ENCODE results near the gene C11orf24. TPM values are rescaled to one million over a fixed set of nuclear protein-coding genes. Genes with fewer than 3 reads are reported as not detected.

The C11orf24 gene
- total and polyA plus RNA-seq, 2 donors (not counting 1 experiment from before 2014, with no cell fraction given) = 88.6 to 94.2 TPM

DNA sequence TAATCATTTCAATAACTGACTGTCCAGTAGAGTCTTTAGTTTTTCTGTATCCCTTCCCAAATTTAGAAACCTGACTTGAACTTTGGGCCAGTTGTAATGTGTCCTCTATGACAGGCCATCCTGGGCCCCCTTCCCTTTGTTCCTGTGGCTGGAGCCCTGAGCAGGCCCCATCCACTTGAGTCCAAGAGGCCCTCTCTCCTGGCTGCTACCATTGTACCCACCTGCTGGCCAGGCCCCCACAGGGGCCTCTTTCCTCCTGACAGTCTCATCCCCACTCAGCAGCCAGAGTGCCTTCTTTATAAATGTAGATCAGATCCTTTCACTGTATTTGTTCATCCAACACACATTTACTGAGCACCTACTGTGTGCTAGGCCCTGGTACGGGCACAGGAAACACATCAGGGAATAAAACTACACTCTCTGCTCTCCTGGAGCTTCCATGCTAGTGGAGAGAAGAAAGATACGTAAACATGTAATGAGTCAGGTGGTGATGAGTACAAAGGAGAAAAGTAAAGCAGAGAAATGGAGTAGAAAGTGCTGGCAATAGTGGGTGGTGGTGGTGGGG, 37.9 kb upstream of the C11orf24 start:
- Histone ChIP-seq H3K4me2 (replicated peaks; ENCODE audit: low read depth, low read length, poor library complexity, severe bottlenecking) (no peak overlapping the region), H3K4me3 (ENCODE audit: control extremely low read depth in 1 of 5, extremely low read depth in 1 of 5, insufficient read depth in 1 of 5, low read depth in 2 of 5, low read length in 4 of 5) (no peak overlapping the region), H3K36me3 (replicated peaks in 1 of 2; ENCODE audit: control extremely low read depth in 1 of 2, control insufficient read depth in 1 of 2, extremely low read depth in 1 of 2, insufficient read depth in 2 of 2, low read length in 1 of 2) (no peaks in the 10 kb centered on the region), H3K9ac (ENCODE audit: low read length) (no peak overlapping the region), H3K27me3 (replicated peaks in 1 of 4; ENCODE audit: control extremely low read depth in 1 of 4, control insufficient read depth in 3 of 4, insufficient read depth in 4 of 4, low read length in 3 of 4) (peaks cover 0 to 26% (median 11%) of the 10 kb centered on the region in 4 experiments), H4K20me1 (ENCODE audit: control insufficient read depth, insufficient read depth, low read length, poor library complexity, severe bottlenecking) (peaks cover 8% of the 10 kb centered on the region), H3K4me1 (ENCODE audit: control insufficient read depth in 2 of 2, insufficient read depth in 2 of 2, low read length in 2 of 2) (peaks cover 14 to 16% of the 10 kb centered on the region in 2 donors), H3K9me3 (ENCODE audit: control extremely low read depth in 1 of 3, control insufficient read depth in 2 of 3, insufficient read depth in 1 of 3, low read length in 2 of 3) (no peaks in the 10 kb centered on the region), H3K27ac (ENCODE audit: low read length in 2 of 2) (no peak overlapping the region), H3K79me2 (ENCODE audit: control insufficient read depth, insufficient read depth, low read length) (no peaks in the 10 kb centered on the region), H2AFZ (ENCODE audit: insufficient read depth, low read depth, low read length, poor library complexity, severe bottlenecking) (no peak overlapping the region)
- WGBS (ENCODE audit: insufficient coverage) = 100% methylated on average over 1 of the region's 2 CpGs
- POLR2A ChIA-PET = interaction anchor here (0.7 kb wide), 1 partner anchor 52 kb away, joined by 8 read pairs; no protein-coding TSS in a partner anchor
- H3K4me1 Mint-ChIP-seq = peaks cover 15% of the 10 kb centered on the region
- DNase-seq (no peak), ATAC-seq (ENCODE audit: low read depth) (no peak)
- CTCF ChIA-PET = interaction anchor here (2.3 kb wide), 1 partner anchor 52 kb away, joined by 10 read pairs; no protein-coding TSS in a partner anchor
- no peak overlapping the region for H3K4me3 Mint-ChIP-seq
- no peaks in the 10 kb centered on the region for H3K9me3 Mint-ChIP-seq (ENCODE audit: insufficient read depth)
- no peak for TF ChIP-seq CTCF (IDR thresholded peaks at IDR 0.05)
- no peak for TF ChIP-seq EZH2 (IDR thresholded peaks at IDR 0.05; ENCODE audit: borderline replicate concordance, insufficient read depth, low read depth, low read length, poor library complexity, severe bottlenecking)
- H3K27me3 Mint-ChIP-seq = peaks cover 13% of the 10 kb centered on the region
- intact Hi-C loops (cut with micrococcal nuclease) = loop anchor here (5.0 kb wide), 1 partner anchor 73 kb away; no protein-coding TSS in a partner anchor
- no peak overlapping the region for H3K27ac Mint-ChIP-seq

- no peaks in the 10 kb centered on the region for H3K9me3 Mint-ChIP-seq (ENCODE audit: insufficient read depth)
- no peak overlapping the region for H3K4me3 ChIP-seq (ENCODE audit: control extremely low read depth in 1 of 5, extremely low read depth in 1 of 5, insufficient read depth in 1 of 5, low read depth in 2 of 5, low read length in 4 of 5)
- intact Hi-C loops (cut with micrococcal nuclease) = no loop called here
- H3K4me2 ChIP-seq (replicated peaks; ENCODE audit: low read depth, low read length, poor library complexity, severe bottlenecking) = no peak overlapping the region
- H3K27ac Mint-ChIP-seq = no peak overlapping the region
- ChIA-PET CTCF (interaction anchor here (0.7 kb wide), 1 partner anchor 10 kb away, joined by 3 read pairs; no protein-coding TSS in a partner anchor), POLR2A (no interaction called here)
- TF ChIP-seq CTCF (IDR thresholded peaks at IDR 0.05) (no peak), EZH2 (IDR thresholded peaks at IDR 0.05; ENCODE audit: borderline replicate concordance, insufficient read depth, low read depth, low read length, poor library complexity, severe bottlenecking) (no peak)
- H3K4me1 ChIP-seq (ENCODE audit: control insufficient read depth in 2 of 2, insufficient read depth in 2 of 2, low read length in 2 of 2) = peaks cover 0 to 11% of the 10 kb centered on the region in 2 donors
- H2AFZ ChIP-seq (ENCODE audit: insufficient read depth, low read depth, low read length, poor library complexity, severe bottlenecking) = no peak overlapping the region
- H3K4me3 Mint-ChIP-seq = no peak overlapping the region
- H3K27me3 ChIP-seq (replicated peaks in 1 of 4; ENCODE audit: control extremely low read depth in 1 of 4, control insufficient read depth in 3 of 4, insufficient read depth in 4 of 4, low read length in 3 of 4) = peaks cover 0 to 9% (median 0%) of the 10 kb centered on the region in 4 experiments
- H3K79me2 ChIP-seq (ENCODE audit: control insufficient read depth, insufficient read depth, low read length) = no peaks in the 10 kb centered on the region
- H3K9ac ChIP-seq (ENCODE audit: low read length) = no peak overlapping the region
- H3K27ac ChIP-seq (ENCODE audit: low read length in 2 of 2) = no peak overlapping the region
- peaks cover 12% of the 10 kb centered on the region for H3K4me1 Mint-ChIP-seq
- no peaks in the 10 kb centered on the region for H3K27me3 Mint-ChIP-seq
- peaks cover 0 to 8% (median 6%) of the 10 kb centered on the region in 3 donors for H3K9me3 ChIP-seq (ENCODE audit: control extremely low read depth in 1 of 3, control insufficient read depth in 2 of 3, insufficient read depth in 1 of 3, low read length in 2 of 3)
- no peaks in the 10 kb centered on the region for H3K36me3 ChIP-seq (replicated peaks in 1 of 2; ENCODE audit: control extremely low read depth in 1 of 2, control insufficient read depth in 1 of 2, extremely low read depth in 1 of 2, insufficient read depth in 2 of 2, low read length in 1 of 2)
- 82% methylated on average over 11 of the region's 11 CpGs for WGBS (ENCODE audit: insufficient coverage)
- H4K20me1 ChIP-seq (ENCODE audit: control insufficient read depth, insufficient read depth, low read length, poor library complexity, severe bottlenecking) = no peaks in the 10 kb centered on the region
- DNase-seq (no peak), ATAC-seq (ENCODE audit: low read depth) (no peak)
These were observed 36.3 kb upstream of the C11orf24 start for GRCh38 chr11:68308068-68308467.
